HCT116 (cell line): ENCODE measurements around the gene HOXB3. TPM values are rescaled to one million over a fixed set of nuclear protein-coding genes. Genes with fewer than 3 reads are reported as not detected.

ENCODE experiments used
- ATAC-seq: fragments of 200-7000 bp; cut with Tn5 transposase; 2 replicates; pipeline ENCODE4 v1.9.1; 2020; ENCODE audit warnings: mild to moderate bottlenecking, moderate library complexity
- BruUV-seq: library from RNA; stranded (reverse); fragments of 400-500 nt; replicated peaks from 2 replicates; lab custom pipeline; 2021; lab: Mats Ljungman, UMichigan
- CTCF ChIA-PET: fragments of 300-600 bp; sonication (Branson Sonifier 250); formaldehyde crosslinking; loops from one replicate; lab custom pipeline; 2021; ENCODE audit warnings: antibody characterized with exemption; lab: Charles Lee
- POLR2A ChIA-PET: fragments of 300-600, 350-600 bp; sonication (Branson Sonifier 250); formaldehyde crosslinking; loops from one replicate; lab custom pipeline; 2021; ENCODE audit warnings: antibody characterized with exemption; lab: Charles Lee
- RAD21 ChIA-PET, 2 experiments: fragments of 300-600 bp; sonication (Branson Sonifier 250); formaldehyde crosslinking; loops; one replicate each; lab custom pipeline; 2023; ENCODE audit warnings: low total read pairs in 2 of 2; ENCODE audit not compliant: uncharacterized antibody in 2 of 2, unreplicated experiment in 2 of 2, low non-redundant PET in 1 of 2; lab: Charles Lee
- DNase-seq: peaks from one replicate; pipeline ENCODE4 v3.0.0-alpha.2; 2010; ENCODE audit warnings: low read depth, low spot score
- H2AFZ ChIP-seq: fragments of 200-600 bp; shearing (Covaris generic), sonication (generic); 2 replicates; pipeline ENCODE4 v1.6.1; 2017; ENCODE audit warnings: low read depth, mixed run types, mixed read lengths, antibody characterized with exemption, low read length; ENCODE audit not compliant: poor library complexity, severe bottlenecking
- H3K27ac ChIP-seq: 2 replicates; pipeline ENCODE4 v1.5.1; 2012; ENCODE audit warnings: low read depth, low read length
- H3K27me3 ChIP-seq: fragments of 200-600 bp; sonication (generic); 2 replicates; pipeline ENCODE4 v1.6.1; 2016; ENCODE audit warnings: mixed run types, low read length, mixed read lengths; ENCODE audit not compliant: insufficient read depth
- H3K36me3 ChIP-seq, 2 experiments: fragments of 200-500 bp in 1 of 2; fragments of 200-600 bp in 1 of 2; sonication (Bioruptor generic) in 1 of 2; sonication (generic) in 1 of 2; 2 replicates each; pipeline versions ENCODE4 v1.5.1 to v1.6.1; 2014 to 2016; ENCODE audit warnings: low read length in 2 of 2, inconsistent platforms in 1 of 2, mixed read lengths in 1 of 2, mixed run types in 1 of 2; ENCODE audit not compliant: insufficient read depth in 2 of 2, control insufficient read depth in 1 of 2
- H3K4me1 ChIP-seq, 2 experiments: fragments of 200-600 bp in 1 of 2; sonication (generic) in 1 of 2; 2 replicates each; pipeline versions ENCODE4 v1.5.1 to v1.6.1; 2012 to 2017; ENCODE audit warnings: low read length in 2 of 2, inconsistent platforms in 1 of 2, mild to moderate bottlenecking in 1 of 2, mixed read lengths in 1 of 2, mixed run types in 1 of 2, moderate library complexity in 1 of 2; ENCODE audit not compliant: insufficient read depth in 2 of 2, control insufficient read depth in 1 of 2
- H3K4me2 ChIP-seq: fragments of 200-600 bp; sonication (generic); 2 replicates; pipeline ENCODE4 v1.6.1; 2017; ENCODE audit warnings: mixed run types, low read length, mixed read lengths
- H3K4me3 ChIP-seq, 2 experiments: fragments of 200-600 bp in 1 of 2; sonication (generic) in 1 of 2; replicated peaks in 1 of 2; 2 replicates each; pipeline ENCODE4 v1.5.1; 2011 to 2016; ENCODE audit warnings: low read length in 2 of 2, control low read depth in 1 of 2, low read depth in 1 of 2, mild to moderate bottlenecking in 1 of 2, mixed read lengths in 1 of 2, mixed run types in 1 of 2
- H3K79me2 ChIP-seq: fragments of 200-600 bp; sonication (generic); 2 replicates; pipeline ENCODE4 v1.6.1; 2017; ENCODE audit warnings: mild to moderate bottlenecking, mixed run types, low read length, moderate library complexity, mixed read lengths; ENCODE audit not compliant: insufficient read depth
- H3K9ac ChIP-seq: fragments of 200-600 bp; sonication (generic); 2 replicates; pipeline ENCODE4 v1.6.1; 2016; ENCODE audit warnings: low read length, mixed read lengths
- H3K9me2 ChIP-seq: fragments of 200-600 bp; sonication (generic), shearing (Covaris generic); 2 replicates; pipeline ENCODE4 v1.6.1; 2017; ENCODE audit warnings: mixed run types, mild to moderate bottlenecking, moderate library complexity; ENCODE audit not compliant: insufficient read depth
- H3K9me3 ChIP-seq, 2 experiments: fragments of 200-500 bp in 1 of 2; fragments of 200-600 bp in 1 of 2; sonication (Bioruptor generic) in 1 of 2; sonication (generic) in 1 of 2; 2 replicates each; pipeline ENCODE4 v1.6.1; 2014 to 2017; ENCODE audit warnings: low read length in 2 of 2, mixed read lengths in 2 of 2, inconsistent platforms in 1 of 2, low read depth in 1 of 2, mild to moderate bottlenecking in 1 of 2, mixed run types in 1 of 2, moderate library complexity in 1 of 2; ENCODE audit not compliant: control insufficient read depth in 1 of 2, insufficient read depth in 1 of 2
- H4K20me1 ChIP-seq: fragments of 200-600 bp; sonication (generic), shearing (Covaris generic); 2 replicates; pipeline ENCODE4 v1.6.1; 2017; ENCODE audit warnings: mixed run types, mild to moderate bottlenecking, moderate library complexity; ENCODE audit not compliant: insufficient read depth
- CEBPB ChIP-seq: IDR thresholded peaks from 2 replicates; pipeline ENCODE4 v1.6.1; 2012; ENCODE audit warnings: low read depth
- CTCF ChIP-seq, 3 experiments: fragments of 200-600 bp in 1 of 3; sonication (generic) in 1 of 3; IDR thresholded peaks in 2 of 3; conservative IDR thresholded peaks in 1 of 3; 2 replicates each; pipeline ENCODE4 v1.5.1; 2012 to 2017; ENCODE audit warnings: low read depth in 2 of 3, low read length in 2 of 3, antibody characterized with exemption in 1 of 3, borderline replicate concordance in 1 of 3, control low read depth in 1 of 3, mild to moderate bottlenecking in 1 of 3, mixed read lengths in 1 of 3, mixed run types in 1 of 3, moderate library complexity in 1 of 3; ENCODE audit not compliant: insufficient read depth in 1 of 3
- EGR1 ChIP-seq: IDR thresholded peaks from 2 replicates; pipeline ENCODE4 v1.6.1; 2012; ENCODE audit warnings: low read depth
- EZH2phosphoT487 ChIP-seq: fragments of 200-600 bp; IDR thresholded peaks from 2 replicates; pipeline ENCODE4 v1.6.1; 2018; ENCODE audit warnings: antibody characterized with exemption, borderline replicate concordance
- POLR2A ChIP-seq: IDR thresholded peaks from 2 replicates; pipeline ENCODE4 v1.7.0; 2011; ENCODE audit warnings: borderline replicate concordance; ENCODE audit not compliant: insufficient read depth, insufficient read length; ENCODE audit errors: extremely low read depth
- REST ChIP-seq: IDR thresholded peaks from 2 replicates; pipeline ENCODE4 v1.6.1; 2012; ENCODE audit warnings: low read depth
- SRF ChIP-seq: IDR thresholded peaks from 2 replicates; pipeline ENCODE4 v1.6.1; 2012; ENCODE audit warnings: low read depth
- TCF7L2 ChIP-seq: IDR thresholded peaks from 2 replicates; pipeline ENCODE4 v1.7.0; 2011; ENCODE audit warnings: borderline replicate concordance, inconsistent platforms; ENCODE audit not compliant: insufficient read depth, insufficient read length; ENCODE audit errors: extremely low read depth
- ZBTB33 ChIP-seq: IDR thresholded peaks from 2 replicates; pipeline ENCODE4 v1.6.1; 2011; ENCODE audit warnings: mild to moderate bottlenecking, low read length, moderate library complexity; ENCODE audit not compliant: insufficient replicate concordance; ENCODE audit errors: extremely low read depth
- ZFX ChIP-seq: fragments of 450-650 bp; IDR thresholded peaks from 2 replicates; pipeline ENCODE4 v1.6.1; 2017
- ZNF274 ChIP-seq: fragments of 200-500 bp; sonication (Bioruptor generic); IDR thresholded peaks from 2 replicates; pipeline ENCODE4 v1.6.1; 2014; ENCODE audit warnings: mild to moderate bottlenecking, low read depth, low read length, inconsistent platforms
- intact Hi-C: fragments of 100-400 bp; cut with micrococcal nuclease; formaldehyde crosslinking; loops from 2 replicates; pipeline ENCODE4 v1.10.0; 2022
- total RNA-seq: library from RNA; stranded (reverse); gene quantifications from one replicate; pipeline ENCODE4 v1.2.1, GENCODE V29; 2021; ENCODE audit not compliant: unreplicated experiment

The HOXB3 gene
- total RNA-seq, 1 experiment from 2014 or later: 19.8 TPM

DNA sequence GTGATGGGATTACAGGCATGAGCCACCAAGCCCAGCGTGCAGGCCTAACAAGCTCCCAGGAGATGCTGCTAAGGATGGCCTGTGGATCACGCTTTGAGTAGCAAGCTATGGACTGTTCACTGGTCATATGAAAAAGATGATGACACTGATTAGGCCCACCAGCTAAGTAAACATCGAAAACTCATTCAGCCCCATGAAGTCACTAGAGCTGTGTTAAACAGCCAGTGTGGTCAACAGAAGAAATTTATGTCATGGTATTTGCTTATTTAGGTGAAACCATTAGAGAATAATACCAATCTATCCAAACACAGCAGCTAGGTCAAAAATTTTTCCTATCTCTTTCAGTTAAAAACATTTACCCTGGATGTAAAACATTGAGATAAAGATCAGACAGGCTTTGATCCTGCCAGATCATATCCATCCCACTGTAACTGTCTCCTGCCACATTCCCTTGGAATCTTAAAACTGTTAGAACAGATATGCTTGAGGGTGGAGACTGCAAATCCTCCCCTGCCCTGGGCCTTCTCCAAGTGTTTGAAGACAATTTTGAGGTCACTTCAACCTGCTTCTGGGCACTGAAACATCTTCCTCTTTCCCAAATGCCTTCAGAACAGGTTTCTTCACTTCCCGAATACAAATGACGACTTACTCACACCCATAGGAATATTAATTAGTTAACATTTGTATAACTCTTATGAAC, 90.2 kb downstream of the HOXB3 start:
- Histone ChIP-seq H3K4me3 (no peak overlapping the region), H3K4me1 (peaks cover 0 to 7% of the 10 kb centered on the region in 2 experiments; a peak in 1 of 4 replicates), H4K20me1 (no peaks in the 10 kb centered on the region), H3K27me3 (no peaks in the 10 kb centered on the region), H3K9ac (no peak overlapping the region), H2AFZ (no peak overlapping the region), H3K9me2 (no peaks in the 10 kb centered on the region), H3K79me2 (no peaks in the 10 kb centered on the region), H3K9me3 (no peaks in the 10 kb centered on the region), H3K27ac (no peak overlapping the region), H3K4me2 (no peak overlapping the region), H3K36me3 (no peaks in the 10 kb centered on the region)
- no peak for DNase-seq
- no peak for ATAC-seq
- POLR2A ChIA-PET: no interaction called here
- intact Hi-C loops: no loop called here
- CTCF ChIA-PET: no interaction called here
- RAD21 ChIA-PET: interaction anchor here in 1 of 2 experiments (0.5 to 0.6 kb wide), 2 partner anchors 10 to 17 kb away, joined by 3 read pairs; no protein-coding TSS in a partner anchor
- TF ChIP-seq EGR1: no peak
- no peak for TF ChIP-seq TCF7L2
- TF ChIP-seq ZFX: no peak
- no peak for TF ChIP-seq SRF
- TF ChIP-seq CTCF (IDR thresholded peaks at IDR 0.05 in 2 of 3, conservative IDR thresholded peaks at IDR 0.05 in 1 of 3; ENCODE audit: borderline replicate concordance in 1 of 3, insufficient read depth in 1 of 3, low read depth in 2 of 3, low read length in 2 of 3): no peak
- TF ChIP-seq CEBPB: no peak
- TF ChIP-seq, all 23 proteins: peak for 0
- no TSS peak for BruUV-seq

DNA sequence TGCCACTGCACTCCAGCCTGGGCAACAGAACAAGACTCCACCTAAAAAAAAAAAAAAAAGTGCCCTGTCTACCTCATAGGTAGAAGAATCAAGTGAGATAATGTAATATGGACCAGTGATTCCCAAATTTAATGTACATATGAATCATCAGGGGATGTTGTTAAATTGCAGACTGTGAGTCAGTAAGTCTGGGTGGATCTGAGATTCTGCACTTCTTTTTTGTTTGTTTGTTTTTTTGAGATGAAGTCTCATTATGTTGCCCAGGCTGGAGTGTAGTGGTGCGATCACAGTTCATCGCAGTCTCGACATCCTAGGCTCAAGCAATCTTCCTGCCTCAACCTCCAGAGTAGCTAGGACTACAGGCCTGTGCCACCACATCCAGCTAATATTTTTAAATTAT, 90.8 kb downstream of the HOXB3 start:
- Histone ChIP-seq H3K4me1 (peaks cover 0 to 7% of the 10 kb centered on the region in 2 experiments; a peak in 1 of 4 replicates), H2AFZ (no peak overlapping the region), H3K9ac (no peak overlapping the region), H3K79me2 (no peaks in the 10 kb centered on the region), H3K9me2 (no peaks in the 10 kb centered on the region), H3K27me3 (no peaks in the 10 kb centered on the region), H3K36me3 (no peaks in the 10 kb centered on the region), H3K4me2 (no peak overlapping the region), H3K9me3 (no peaks in the 10 kb centered on the region), H4K20me1 (no peaks in the 10 kb centered on the region), H3K4me3 (no peak overlapping the region), H3K27ac (no peak overlapping the region)
- ChIA-PET CTCF (interaction anchor here (1.0 kb wide), 1 partner anchor 48 kb away, joined by 5 read pairs; no protein-coding TSS in a partner anchor), POLR2A (no interaction called here), RAD21 (interaction anchor here in 1 of 2 experiments (0.5 to 0.6 kb wide), 2 partner anchors 10 to 18 kb away, joined by 3 read pairs; no protein-coding TSS in a partner anchor)
- intact Hi-C loops: no loop called here
- no peak for DNase-seq
- BruUV-seq: no TSS peak
- ATAC-seq: no peak
- TF ChIP-seq EZH2phosphoT487 (no peak), SRF (no peak), ZBTB33 (no peak), POLR2A (no peak), ZNF274 (no peak), REST (no peak)
